Neural progenitor cell (in vitro differentiated cells): Measurements from ENCODE around the gene RBM42. TPM values are rescaled to one million over a fixed set of nuclear protein-coding genes. Genes with fewer than 3 reads are reported as not detected.
A peak's percentile ranks its signal among the peaks of the same experiment; 100 is the strongest.

ENCODE experiments used
- DNase-seq: peaks from one replicate; pipeline ENCODE4 v3.0.0-alpha.2; 2016; ENCODE audit warnings: low spot score
- H2AFZ ChIP-seq: fragments of 200-600 bp; sonication (generic); replicated peaks from 2 replicates; pipeline ENCODE4 v1.6.1; 2016; ENCODE audit warnings: antibody characterized with exemption
- H3F3A ChIP-seq: fragments of 200-600 bp; sonication (generic); 2 replicates; pipeline ENCODE4 v1.6.1; 2016; ENCODE audit warnings: antibody characterized with exemption, low read depth
- H3K27ac ChIP-seq: fragments of 200-600 bp; sonication (generic); 2 replicates; pipeline ENCODE4 v1.5.1; 2016; ENCODE audit warnings: mild to moderate bottlenecking
- H3K27me3 ChIP-seq: fragments of 200-600 bp; sonication (generic); 2 replicates; pipeline ENCODE4 v1.6.1; 2016; ENCODE audit warnings: mild to moderate bottlenecking, moderate library complexity
- H3K36me3 ChIP-seq: fragments of 200-600 bp; sonication (generic); 2 replicates; pipeline ENCODE4 v1.5.1; 2016
- H3K4me1 ChIP-seq: fragments of 200-600 bp; sonication (generic); 2 replicates; pipeline ENCODE4 v1.6.1; 2016; ENCODE audit warnings: mixed run types
- H3K4me2 ChIP-seq: fragments of 200-600 bp; sonication (generic); 2 replicates; pipeline ENCODE4 v1.6.1; 2016
- H3K4me3 ChIP-seq: fragments of 200-600 bp; sonication (generic); 2 replicates; pipeline ENCODE4 v1.5.1; 2016
- H3K79me2 ChIP-seq: fragments of 200-600 bp; sonication (generic); 2 replicates; pipeline ENCODE4 v1.6.1; 2016; ENCODE audit warnings: low read depth
- H3K9ac ChIP-seq: fragments of 200-600 bp; sonication (generic); 2 replicates; pipeline ENCODE4 v1.6.1; 2016
- H3K9me3 ChIP-seq: fragments of 200-600 bp; sonication (generic); 2 replicates; pipeline ENCODE4 v1.5.1; 2016; ENCODE audit warnings: low read depth
- H4K20me1 ChIP-seq: fragments of 200-600 bp; sonication (generic); 2 replicates; pipeline ENCODE4 v1.6.1; 2016; ENCODE audit warnings: low read depth
- H3K27ac Mint-ChIP-seq: 3 replicates; pipeline ENCODE4 v1.8.0; 2021; ENCODE audit warnings: mixed read lengths
- H3K27me3 Mint-ChIP-seq: 2 replicates; pipeline ENCODE4 v1.8.0; 2022; ENCODE audit warnings: low read depth, mild to moderate bottlenecking, inconsistent platforms, moderate library complexity, mixed read lengths; ENCODE audit not compliant: insufficient read depth
- H3K36me3 Mint-ChIP-seq: 3 replicates; pipeline ENCODE4 v1.8.0; 2021; ENCODE audit warnings: mixed read lengths
- H3K4me1 Mint-ChIP-seq: 3 replicates; pipeline ENCODE4 v1.8.0; 2021; ENCODE audit warnings: mixed read lengths
- H3K4me3 Mint-ChIP-seq: 3 replicates; pipeline ENCODE4 v1.8.0; 2021; ENCODE audit warnings: mild to moderate bottlenecking, moderate library complexity, mixed read lengths
- H3K9me3 Mint-ChIP-seq: 3 replicates; pipeline ENCODE4 v1.8.0; 2020; ENCODE audit warnings: mixed read lengths
- EZH2 ChIP-seq: fragments of 200-600 bp; sonication (generic); IDR thresholded peaks from 2 replicates; pipeline ENCODE4 v1.6.1; 2017; ENCODE audit warnings: antibody characterized with exemption, mild to moderate bottlenecking, moderate library complexity
- EZH2phosphoT487 ChIP-seq: fragments of 200-600 bp; sonication (generic); IDR thresholded peaks from 2 replicates; pipeline ENCODE4 v1.6.1; 2017; ENCODE audit warnings: antibody characterized with exemption
- total RNA-seq: library from RNA; depleted of rRNA; stranded (reverse); fragments of >200 nt; gene quantifications from 2 replicates; pipeline ENCODE4 v1.2.3, GENCODE V29; 2015; ENCODE audit warnings: low replicate concordance
- TF ChIP-seq, protein P1 (sequence below): fragments of 200-600 bp; sonication (generic); IDR thresholded peaks from 2 replicates; pipeline ENCODE4 v1.5.1; 2017; ENCODE audit warnings: antibody characterized with exemption, mild to moderate bottlenecking

The RBM42 gene
- total RNA-seq, 1 donor from 2014 or later: 20.1 TPM

DNA sequence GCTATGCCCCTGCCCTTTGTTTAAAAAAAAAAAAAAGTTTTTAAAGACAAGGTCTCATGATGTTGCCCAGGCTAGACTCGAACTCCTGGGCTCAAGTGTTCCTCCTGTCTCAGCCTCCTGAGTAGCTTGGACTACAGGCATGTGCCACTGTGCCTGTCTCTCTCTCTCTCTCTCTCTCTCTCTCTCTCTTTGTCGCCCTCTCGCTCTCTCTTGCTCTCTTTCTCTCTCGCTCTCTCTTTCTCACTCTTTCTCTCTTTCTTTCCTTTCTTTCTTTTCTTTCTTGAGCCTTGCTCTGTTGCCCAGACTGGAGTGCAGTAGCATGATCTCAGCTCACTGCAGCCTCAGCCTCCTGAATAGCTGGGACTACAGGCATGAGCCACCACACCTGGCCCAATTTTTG lies 26.8 kb downstream of the RBM42 start:
- Histone ChIP-seq H3K9me3 (no peaks in the 10 kb centered on the region), H3K9ac (no peak overlapping the region), H4K20me1 (peaks cover 3% of the 10 kb centered on the region), H3K4me1 (no peaks in the 10 kb centered on the region), H3K4me2 (no peak overlapping the region), H2AFZ (no peak overlapping the region), H3K79me2 (peaks cover 2% of the 10 kb centered on the region), H3K4me3 (no peak overlapping the region), H3K36me3 (peaks cover 2% of the 10 kb centered on the region), H3K27ac (no peak overlapping the region), H3K27me3 (no peaks in the 10 kb centered on the region), H3F3A (no peaks in the 10 kb centered on the region)
- Mint-ChIP-seq H3K27ac (no peak overlapping the region), H3K4me1 (no peaks in the 10 kb centered on the region), H3K27me3 (no peaks in the 10 kb centered on the region), H3K4me3 (no peak overlapping the region), H3K9me3 (no peaks in the 10 kb centered on the region), H3K36me3 (peaks cover 23% of the 10 kb centered on the region)
- no peak for DNase-seq
- TF ChIP-seq EZH2 (no peak), EZH2phosphoT487 (no peak)
- TF ChIP-seq, protein P1, sequence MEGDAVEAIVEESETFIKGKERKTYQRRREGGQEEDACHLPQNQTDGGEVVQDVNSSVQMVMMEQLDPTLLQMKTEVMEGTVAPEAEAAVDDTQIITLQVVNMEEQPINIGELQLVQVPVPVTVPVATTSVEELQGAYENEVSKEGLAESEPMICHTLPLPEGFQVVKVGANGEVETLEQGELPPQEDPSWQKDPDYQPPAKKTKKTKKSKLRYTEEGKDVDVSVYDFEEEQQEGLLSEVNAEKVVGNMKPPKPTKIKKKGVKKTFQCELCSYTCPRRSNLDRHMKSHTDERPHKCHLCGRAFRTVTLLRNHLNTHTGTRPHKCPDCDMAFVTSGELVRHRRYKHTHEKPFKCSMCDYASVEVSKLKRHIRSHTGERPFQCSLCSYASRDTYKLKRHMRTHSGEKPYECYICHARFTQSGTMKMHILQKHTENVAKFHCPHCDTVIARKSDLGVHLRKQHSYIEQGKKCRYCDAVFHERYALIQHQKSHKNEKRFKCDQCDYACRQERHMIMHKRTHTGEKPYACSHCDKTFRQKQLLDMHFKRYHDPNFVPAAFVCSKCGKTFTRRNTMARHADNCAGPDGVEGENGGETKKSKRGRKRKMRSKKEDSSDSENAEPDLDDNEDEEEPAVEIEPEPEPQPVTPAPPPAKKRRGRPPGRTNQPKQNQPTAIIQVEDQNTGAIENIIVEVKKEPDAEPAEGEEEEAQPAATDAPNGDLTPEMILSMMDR: no peak

DNA sequence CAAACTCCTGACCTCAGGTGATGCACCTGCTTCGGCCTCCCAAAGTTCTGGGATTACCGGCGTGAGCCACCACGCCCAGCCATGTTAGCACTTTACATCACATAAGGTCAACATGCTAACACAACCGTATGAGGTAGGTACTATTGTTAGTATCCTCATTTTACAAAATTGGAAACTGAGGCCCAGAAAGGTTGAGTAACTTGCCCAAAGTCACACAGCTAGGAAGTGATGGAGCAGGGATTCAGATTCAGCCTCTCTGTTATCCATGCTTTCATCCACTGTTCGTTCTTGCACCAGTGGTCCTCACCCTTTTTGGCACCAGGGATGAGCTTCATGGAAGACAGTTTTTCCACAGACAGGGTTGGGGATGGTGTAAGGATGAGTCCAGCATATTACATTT lies 27.9 kb downstream of the RBM42 start:
- no peak overlapping the region for H3K27ac ChIP-seq
- no peaks in the 10 kb centered on the region for H3K79me2 ChIP-seq
- TF ChIP-seq, protein P1: no peak
- TF ChIP-seq EZH2phosphoT487: no peak
- no peak for TF ChIP-seq EZH2
- no peaks in the 10 kb centered on the region for H3K4me1 ChIP-seq
- peaks cover 2% of the 10 kb centered on the region for H3K36me3 ChIP-seq
- no peaks in the 10 kb centered on the region for H3F3A ChIP-seq
- H3K27me3 ChIP-seq: no peaks in the 10 kb centered on the region
- no peaks in the 10 kb centered on the region for H3K9me3 ChIP-seq
- H4K20me1 ChIP-seq: peaks cover 3% of the 10 kb centered on the region
- H3K4me2 ChIP-seq: no peak overlapping the region
- H3K36me3 Mint-ChIP-seq: peaks cover 26% of the 10 kb centered on the region
- no peak overlapping the region for H3K4me3 ChIP-seq
- no peaks in the 10 kb centered on the region for H3K9me3 Mint-ChIP-seq
- no peak overlapping the region for H3K27ac Mint-ChIP-seq
- no peak overlapping the region for H3K9ac ChIP-seq
- H2AFZ ChIP-seq: no peak overlapping the region
- H3K27me3 Mint-ChIP-seq: no peaks in the 10 kb centered on the region
- H3K4me3 Mint-ChIP-seq: no peak overlapping the region
- no peak for DNase-seq
- H3K4me1 Mint-ChIP-seq: no peaks in the 10 kb centered on the region

DNA sequence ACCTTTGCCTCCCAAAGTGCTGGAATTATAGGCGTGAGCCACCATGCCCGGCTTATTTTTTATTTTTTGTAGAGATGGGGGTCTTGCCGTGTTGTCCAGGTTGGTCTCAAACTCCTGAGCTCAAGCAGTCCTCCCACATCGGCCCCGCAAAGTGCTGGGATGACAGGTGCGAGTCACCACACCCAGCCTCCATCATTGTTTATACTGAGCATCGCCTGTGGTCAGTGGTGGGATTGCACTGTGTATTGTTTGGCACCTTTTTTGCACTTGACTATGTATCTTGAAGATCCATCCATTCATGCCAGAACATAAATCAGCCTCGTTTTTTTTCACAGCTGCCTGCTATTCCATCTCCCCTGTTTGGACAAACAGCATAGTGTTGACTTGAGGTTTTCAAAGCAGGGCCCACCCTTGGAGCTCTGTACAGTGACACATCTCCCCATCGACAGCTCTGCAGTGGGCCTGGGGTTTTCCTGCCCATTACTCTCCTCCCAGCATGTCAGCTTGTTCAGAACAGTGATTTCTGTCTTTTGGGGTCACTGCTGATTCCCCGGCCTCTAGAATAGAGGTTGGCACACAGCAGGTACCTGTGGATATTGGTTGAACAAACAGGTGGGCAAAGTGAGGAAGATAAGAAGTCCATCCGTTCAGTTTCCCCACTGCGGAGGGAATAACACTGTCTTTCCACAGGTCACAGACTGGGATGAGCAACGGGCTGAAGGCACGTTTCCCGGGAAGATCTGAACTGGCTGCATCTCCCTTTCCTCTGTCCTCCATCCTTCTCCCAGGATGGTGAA lies 29.3 kb downstream of the RBM42 start:
- no peaks in the 10 kb centered on the region for H3K27me3 ChIP-seq
- Mint-ChIP-seq H3K27ac (no peak overlapping the region), H3K9me3 (no peaks in the 10 kb centered on the region), H3K36me3 (peaks cover 29% of the 10 kb centered on the region), H3K27me3 (peaks cover under 1% of the 10 kb centered on the region), H3K4me1 (no peaks in the 10 kb centered on the region), H3K4me3 (no peak overlapping the region)
- DNase-seq: no peak
- TF ChIP-seq, protein P1: peak; percentile 9
- no peak for TF ChIP-seq EZH2
- H3F3A ChIP-seq: no peaks in the 10 kb centered on the region
- no peak overlapping the region for H2AFZ ChIP-seq
- no peak overlapping the region for H3K9ac ChIP-seq
- no peak overlapping the region for H3K27ac ChIP-seq
- H3K79me2 ChIP-seq: no peaks in the 10 kb centered on the region
- peaks cover 2% of the 10 kb centered on the region for H3K36me3 ChIP-seq
- peaks cover 3% of the 10 kb centered on the region for H4K20me1 ChIP-seq
- H3K4me2 ChIP-seq: no peak overlapping the region
- no peak overlapping the region for H3K4me3 ChIP-seq
- H3K4me1 ChIP-seq: no peaks in the 10 kb centered on the region
- H3K9me3 ChIP-seq: no peaks in the 10 kb centered on the region
